HEK293T (cell line): ENCODE data around the gene ARMCX1.

Experiments used
- ARNT ChIP-seq: fragments of 450-650 bp; IDR thresholded peaks from 2 replicates; pipeline ENCODE4 v1.6.1; 2017; ENCODE audit warnings: mild to moderate bottlenecking
- FOXA1 ChIP-seq: fragments of 450-650 bp; IDR thresholded peaks from 2 replicates; pipeline ENCODE4 v1.6.1; 2016; ENCODE audit warnings: mild to moderate bottlenecking
- L3MBTL2 ChIP-seq: fragments of 450-650 bp; conservative IDR thresholded peaks from 2 replicates; pipeline ENCODE4 v1.6.1; 2016; ENCODE audit warnings: mild to moderate bottlenecking
- LEF1 ChIP-seq: fragments of 450-650 bp; IDR thresholded peaks from 2 replicates; pipeline ENCODE4 v1.6.1; 2017; ENCODE audit warnings: mild to moderate bottlenecking, borderline replicate concordance
- NFRKB ChIP-seq: fragments of 450-650 bp; IDR thresholded peaks from 2 replicates; pipeline ENCODE4 v1.6.1; 2016; ENCODE audit warnings: mild to moderate bottlenecking, moderate library complexity
- SP1 ChIP-seq: fragments of 450-650 bp; IDR thresholded peaks from 2 replicates; pipeline ENCODE4 v1.6.1; 2017
- ZNF384 ChIP-seq: fragments of 450-650 bp; IDR thresholded peaks from 2 replicates; pipeline ENCODE4 v1.6.1; 2016

- TF ChIP-seq ZNF384 (no peak), LEF1 (no peak), L3MBTL2 (no peak), ARNT (no peak), SP1 (no peak), NFRKB (no peak), FOXA1 (no peak)
Measured at GRCh38 chrX:101507986-101508385, 42.4 kb upstream of the ARMCX1 start.
